Spleen (tissue), 11 donors: Measurements from ENCODE around the gene SLC17A4. TPM values are rescaled to one million over a fixed set of nuclear protein-coding genes. Genes with fewer than 3 reads are reported as not detected.

ENCODE experiments used
- DNase-seq: peaks from one replicate; pipeline ENCODE4 v3.0.0-alpha.2; 2020
- H3K27ac ChIP-seq, 8 donors: fragments of 200-600 bp; sonication (generic) in 7 of 8; 1 replicate in 4 of 8; 2 replicates in 4 of 8; pipeline versions ENCODE4 v1.5.0 to v1.8.0; 2016 to 2021; ENCODE audit warnings: inconsistent platforms in 4 of 8, mild to moderate bottlenecking in 4 of 8, moderate library complexity in 1 of 8
- H3K27me3 ChIP-seq, 7 donors: fragments of 200-600 bp; sonication (generic) in 6 of 7; replicated peaks in 1 of 7; 1 replicate in 4 of 7; 2 replicates in 3 of 7; pipeline versions ENCODE4 v1.5.0 to v1.8.0; 2016 to 2021; ENCODE audit warnings: inconsistent platforms in 3 of 7, mild to moderate bottlenecking in 1 of 7
- H3K36me3 ChIP-seq, 6 donors: fragments of 200-600 bp; sonication (generic) in 5 of 6; 1 replicate in 4 of 6; 2 replicates in 2 of 6; pipeline versions ENCODE4 v1.5.0 to v1.8.0; 2016 to 2021; ENCODE audit warnings: inconsistent platforms in 2 of 6
- H3K4me1 ChIP-seq, 6 donors: fragments of 200-600 bp; sonication (generic) in 5 of 6; 1 replicate in 3 of 6; 2 replicates in 3 of 6; pipeline versions ENCODE4 v1.5.0 to v1.8.0; 2016 to 2021; ENCODE audit warnings: inconsistent platforms in 3 of 6
- H3K4me3 ChIP-seq, 8 donors: fragments of 200-600 bp; sonication (generic) in 7 of 8; 1 replicate in 4 of 8; 2 replicates in 4 of 8; pipeline versions ENCODE4 v1.5.0 to v1.8.0; 2016 to 2021; ENCODE audit warnings: inconsistent platforms in 4 of 8, mild to moderate bottlenecking in 4 of 8, moderate library complexity in 2 of 8
- H3K9me3 ChIP-seq, 8 donors: fragments of 200-600 bp; sonication (generic) in 7 of 8; 1 replicate in 4 of 8; 2 replicates in 4 of 8; pipeline versions ENCODE4 v1.5.0 to v1.8.0; 2016 to 2021; ENCODE audit warnings: inconsistent platforms in 4 of 8
- CTCF ChIP-seq, 11 experiments: fragments of 200-600 bp in 7 of 11; fragments of 450-650 bp in 4 of 11; sonication (generic) in 4 of 11; IDR thresholded peaks in 8 of 11; conservative IDR thresholded peaks in 3 of 11; 1 replicate in 7 of 11; 2 replicates in 4 of 11; pipeline versions ENCODE4 v1.4.0 to v1.8.0; 2016 to 2021; ENCODE audit warnings: antibody characterized with exemption in 11 of 11, inconsistent platforms in 4 of 11, mild to moderate bottlenecking in 1 of 11
- POLR2A ChIP-seq, 3 donors: fragments of 450-650 bp; IDR thresholded peaks; one replicate each; pipeline ENCODE4 v1.5.1; 2017; ENCODE audit warnings: antibody characterized with exemption in 3 of 3, mild to moderate bottlenecking in 1 of 3
- POLR2AphosphoS5 ChIP-seq, 3 donors: sonication (generic); formaldehyde crosslinking; IDR thresholded peaks; one replicate each; pipeline ENCODE4 v1.5.1; 2017; ENCODE audit warnings: antibody characterized with exemption in 3 of 3
- WGBS, 5 donors: extraction: QIAGEN DNeasy Blood & Tissue Kit in 3 of 5; methylation state at CpG; one replicate each; pipeline versions ENCODE4 v1.1.5 to v1.1.7; 2013 to 2018; 5-methylcytosine and 5-hydroxymethylcytosine counted together
- intact Hi-C: fragments of 100-400 bp; cut with DNase I; formaldehyde crosslinking; loops from one replicate; pipeline ENCODE4 v1.15.0; 2023; ENCODE audit warnings: low total_unique reads
- polyA plus RNA-seq, 3 donors: library from polyadenylated mRNA; stranded (reverse); fragments of 200-250 nt; gene quantifications; one replicate each; pipeline ENCODE4 v1.2.1, GENCODE V29; 2013
- total RNA-seq, 7 donors: library from RNA; depleted of rRNA in 3 of 7; stranded (reverse); fragments of >200 nt in 3 of 7; fragmentation: NEBNext Ultra II Directional in 4 of 7; extraction: Animal tissue kit (Norgen Biotek cat#: 25700) in 4 of 7; gene quantifications; one replicate each; pipeline versions ENCODE4 v1.1.0 to v1.2.1, GENCODE V29; 2016 to 2021
- donor health status: healthy with polysubstance abuse.
- donor health status: DM: no; HTN: no; CAD: no; lungs with moderate emphysema.
- donor health status: DM: no; HTN: no; CAD: no.
- donor health status: Bipolar disorder and iron deficiency.
- donor health status: healthy.
- donor health status: DM: no; HTN: no; CAD: no.
- donor health status: DM: yes; HTN: yes; CAD: no.

The SLC17A4 gene
- total and polyA plus RNA-seq, 10 donors: not detected

- Histone ChIP-seq H3K27me3 (peaks cover 0 to 3% (median 0%) of the 10 kb centered on the region in 7 donors), H3K9me3 (no peaks in the 10 kb centered on the region), H3K4me3 (no peak overlapping the region), H3K36me3 (no peaks in the 10 kb centered on the region), H3K27ac (no peak overlapping the region), H3K4me1 (no peaks in the 10 kb centered on the region)
- 80 to 97% (median 86%) methylated on average over 2 of the region's 2 CpGs for WGBS, 5 donors
- DNase-seq: no peak
- no peak for TF ChIP-seq POLR2A (IDR thresholded peaks at IDR 0.05)
- no peak for TF ChIP-seq CTCF (IDR thresholded peaks at IDR 0.05 in 8 of 11, conservative IDR thresholded peaks at IDR 0.05 in 3 of 11)
- TF ChIP-seq POLR2AphosphoS5 (IDR thresholded peaks at IDR 0.05): no peak
- intact Hi-C loops: no loop called here
These were observed 15.4 kb downstream of the SLC17A4 start for GRCh38 chr6:25769983-25770382.

- Histone ChIP-seq H3K4me3 (no peak overlapping the region), H3K36me3 (no peaks in the 10 kb centered on the region), H3K4me1 (no peaks in the 10 kb centered on the region), H3K9me3 (no peaks in the 10 kb centered on the region), H3K27ac (no peak overlapping the region), H3K27me3 (peaks cover 0 to 5% (median 0%) of the 10 kb centered on the region in 7 donors)
- no peak for DNase-seq
- WGBS, 5 donors: 42 to 78% (median 58%) methylated on average over 2 of the region's 2 CpGs
- intact Hi-C loops: no loop called here
- no peak for TF ChIP-seq POLR2AphosphoS5 (IDR thresholded peaks at IDR 0.05)
- no peak for TF ChIP-seq POLR2A (IDR thresholded peaks at IDR 0.05)
- no peak for TF ChIP-seq CTCF (IDR thresholded peaks at IDR 0.05 in 8 of 11, conservative IDR thresholded peaks at IDR 0.05 in 3 of 11)
These were observed 19.7 kb downstream of the SLC17A4 start for GRCh38 chr6:25774120-25774715.

- H3K4me3 ChIP-seq: no peak overlapping the region
- peaks cover 0 to 5% (median 0%) of the 10 kb centered on the region in 7 donors for H3K27me3 ChIP-seq
- 53 to 89% (median 72%) methylated on average over 2 of the region's 2 CpGs for WGBS, 5 donors
- no peak overlapping the region for H3K27ac ChIP-seq
- H3K9me3 ChIP-seq: no peaks in the 10 kb centered on the region
- TF ChIP-seq POLR2AphosphoS5 (IDR thresholded peaks at IDR 0.05) (no peak), POLR2A (IDR thresholded peaks at IDR 0.05) (no peak), CTCF (IDR thresholded peaks at IDR 0.05 in 8 of 11, conservative IDR thresholded peaks at IDR 0.05 in 3 of 11) (no peak)
- intact Hi-C loops: no loop called here
- no peaks in the 10 kb centered on the region for H3K36me3 ChIP-seq
- no peak for DNase-seq
- H3K4me1 ChIP-seq: no peaks in the 10 kb centered on the region
These were observed 22.5 kb downstream of the SLC17A4 start for GRCh38 chr6:25777031-25777430.

GRCh38 chr6:25777856-25778649, 23.5 kb downstream of the SLC17A4 start:
- no peaks in the 10 kb centered on the region for H3K36me3 ChIP-seq
- WGBS, 5 donors: 63 to 79% (median 76%) methylated on average over 4 of the region's 4 CpGs
- H3K9me3 ChIP-seq: no peaks in the 10 kb centered on the region
- H3K27ac ChIP-seq: no peak overlapping the region
- H3K4me3 ChIP-seq: no peak overlapping the region
- no peaks in the 10 kb centered on the region for H3K4me1 ChIP-seq
- H3K27me3 ChIP-seq: peaks cover 0 to 5% (median 0%) of the 10 kb centered on the region in 7 donors
- DNase-seq: no peak
- intact Hi-C loops: no loop called here
- TF ChIP-seq POLR2AphosphoS5 (IDR thresholded peaks at IDR 0.05) (no peak), POLR2A (IDR thresholded peaks at IDR 0.05) (no peak), CTCF (IDR thresholded peaks at IDR 0.05 in 8 of 11, conservative IDR thresholded peaks at IDR 0.05 in 3 of 11) (no peak)
